Neutrophil (primary cell): Measurements from ENCODE around the gene POLK.
"Not testable (repeated sequence)": the region's sequence is repeated elsewhere in the genome, so short reads cannot be mapped to it uniquely, and the experiment has no call there.

Experiments
- H3K27ac ChIP-seq: fragments of 200-600 bp; sonication (generic); 2 replicates; pipeline ENCODE4 v1.5.1; 2016; ENCODE audit warnings: mild to moderate bottlenecking, moderate library complexity
- H3K27me3 ChIP-seq: fragments of 200-600 bp; sonication (generic); 2 replicates; pipeline ENCODE4 v1.6.0; 2016; ENCODE audit warnings: mild to moderate bottlenecking
- H3K36me3 ChIP-seq: fragments of 200-600 bp; sonication (generic); 2 replicates; pipeline ENCODE4 v1.5.1; 2017
- H3K4me1 ChIP-seq, 2 experiments: fragments of 200-600 bp in 1 of 2; sonication (generic) in 1 of 2; 1 replicate in 1 of 2; 2 replicates in 1 of 2; pipeline versions ENCODE4 v1.5.1 to v1.6.1; 2013 to 2016; ENCODE audit warnings: low read depth in 1 of 2, low read length in 1 of 2, mild to moderate bottlenecking in 1 of 2, moderate library complexity in 1 of 2; ENCODE audit not compliant: control insufficient read depth in 1 of 2, insufficient read depth in 1 of 2
- H3K4me3 ChIP-seq, 2 experiments: fragments of 200-600 bp in 1 of 2; sonication (generic) in 1 of 2; 1 replicate in 1 of 2; 2 replicates in 1 of 2; pipeline ENCODE4 v1.5.1; 2013 to 2016; ENCODE audit warnings: low read depth in 1 of 2, low read length in 1 of 2, mild to moderate bottlenecking in 1 of 2, moderate library complexity in 1 of 2
- H3K9me3 ChIP-seq: fragments of 200-600 bp; sonication (generic); 2 replicates; pipeline ENCODE4 v1.5.1; 2016
- CTCF ChIP-seq: fragments of 200-600 bp; sonication (generic); IDR thresholded peaks from 2 replicates; pipeline ENCODE4 v1.5.1; 2016; ENCODE audit warnings: antibody characterized with exemption

Gene POLK

GRCh38 chr5:75610201-75610600 lies 98.5 kb downstream of the POLK start:
- Histone ChIP-seq H3K9me3 (no peaks in the 10 kb centered on the region), H3K36me3 (no peaks in the 10 kb centered on the region), H3K27ac (no peak overlapping the region), H3K4me3 (no peak overlapping the region), H3K4me1 (peaks cover 15 to 17% of the 10 kb centered on the region in 2 experiments), H3K27me3 (peaks cover 45% of the 10 kb centered on the region)
- TF ChIP-seq CTCF = no peak

GRCh38 chr5:75610859-75611310 lies 99.2 kb downstream of the POLK start:
- peak overlapping the region in 1 of 2 experiments; percentile 64 for H3K4me3 ChIP-seq
- H3K36me3 ChIP-seq, H3K27ac ChIP-seq, H3K9me3 ChIP-seq: not testable (repeated sequence)
- H3K4me1 ChIP-seq = peaks cover 15 to 17% of the 10 kb centered on the region in 2 experiments
- peaks cover 45% of the 10 kb centered on the region for H3K27me3 ChIP-seq

GRCh38 chr5:75611311-75612225 lies 99.9 kb downstream of the POLK start, which contains the start of gene ANKDD1B:
TSS of gene ANKDD1B (plus strand) at chr5:75611453. CDS start at chr5:75611635, 182 bp downstream.
- TF ChIP-seq CTCF = no peak
- Histone ChIP-seq H3K9me3 (no peaks in the 10 kb centered on the region), H3K4me1 (peaks cover 15 to 17% of the 10 kb centered on the region in 2 experiments), H3K27ac (no peak within 1 kb of the TSS), H3K27me3 (peaks cover 45% of the 10 kb centered on the region), H3K36me3 (no peaks in the 10 kb centered on the region), H3K4me3 (peak within 1 kb of the TSS in 1 of 2 experiments; percentile 64)

GRCh38 chr5:75612226-75612569 lies 100.5 kb downstream of the POLK start:
- H3K4me3 ChIP-seq = peak overlapping the region in 1 of 2 experiments; percentile 64
- no peak for TF ChIP-seq CTCF
- H3K9me3 ChIP-seq = no peaks in the 10 kb centered on the region
- peaks cover 45% of the 10 kb centered on the region for H3K27me3 ChIP-seq
- H3K36me3 ChIP-seq = no peaks in the 10 kb centered on the region
- H3K27ac ChIP-seq = no peak overlapping the region
- H3K4me1 ChIP-seq = peaks cover 12 to 15% of the 10 kb centered on the region in 2 experiments

- Histone ChIP-seq H3K4me3 (no peak overlapping the region), H3K27me3 (peaks cover 45% of the 10 kb centered on the region), H3K27ac (no peak overlapping the region), H3K36me3 (no peaks in the 10 kb centered on the region), H3K9me3 (no peaks in the 10 kb centered on the region), H3K4me1 (peaks cover 5 to 9% of the 10 kb centered on the region in 2 experiments)
- no peak for TF ChIP-seq CTCF
These were observed 101.2 kb downstream of the POLK start for GRCh38 chr5:75612901-75613300.

GRCh38 chr5:75614176-75614575 lies 102.5 kb downstream of the POLK start:
- no peak for TF ChIP-seq CTCF
- Histone ChIP-seq H3K27me3 (peaks cover 45% of the 10 kb centered on the region), H3K27ac (no peak overlapping the region), H3K9me3 (no peaks in the 10 kb centered on the region), H3K4me1 (peaks cover 4 to 9% of the 10 kb centered on the region in 2 experiments), H3K4me3 (no peak overlapping the region), H3K36me3 (no peaks in the 10 kb centered on the region)
